Panc1 (cell line): ENCODE data around the gene PLEKHN1.

Experiments used
- TF ChIP-seq, protein P1 (sequence below), 2 experiments: IDR thresholded peaks; 2 replicates each; pipeline ENCODE4 v1.6.1; 2011 to 2012; ENCODE audit warnings: low read depth in 2 of 2, control low read depth in 1 of 2, low read length in 1 of 2, mild to moderate bottlenecking in 1 of 2, moderate library complexity in 1 of 2; ENCODE audit not compliant: insufficient read depth in 1 of 2
- TF ChIP-seq, protein P2 (sequence below): fragments of 450-650 bp; IDR thresholded peaks from 2 replicates; pipeline ENCODE4 v1.5.1; 2017; ENCODE audit warnings: mild to moderate bottlenecking

DNA sequence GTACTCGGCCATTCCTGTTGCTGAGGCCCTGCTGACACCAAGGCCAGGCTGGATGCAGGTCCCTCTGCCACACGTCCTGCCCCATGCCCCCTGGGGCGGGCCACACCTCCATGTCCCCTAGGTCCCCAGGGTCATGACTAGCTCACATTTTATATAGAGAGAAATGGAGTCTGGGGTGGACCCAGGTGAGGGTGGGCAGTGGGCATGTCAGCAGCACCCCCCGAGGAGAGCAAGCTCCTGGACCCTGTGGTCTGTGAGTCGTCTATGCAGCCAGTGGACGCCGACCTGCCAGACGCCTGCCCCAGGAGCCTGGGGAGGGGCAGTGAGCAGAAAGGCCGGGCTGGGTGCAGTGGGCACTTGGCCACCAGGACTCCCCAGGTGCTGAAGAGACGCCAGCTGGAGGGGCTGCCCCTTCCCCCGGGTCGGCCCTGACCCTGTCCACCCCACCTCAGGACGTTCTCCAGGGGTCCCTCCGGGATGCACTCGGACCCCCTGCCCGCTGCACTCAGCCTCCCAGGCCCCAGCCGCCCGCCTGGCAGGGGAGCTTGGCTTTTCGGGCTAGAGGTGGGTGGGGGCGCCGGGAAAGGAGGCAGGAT, 26.7 kb upstream of the PLEKHN1 start:
- TF ChIP-seq, protein P1, sequence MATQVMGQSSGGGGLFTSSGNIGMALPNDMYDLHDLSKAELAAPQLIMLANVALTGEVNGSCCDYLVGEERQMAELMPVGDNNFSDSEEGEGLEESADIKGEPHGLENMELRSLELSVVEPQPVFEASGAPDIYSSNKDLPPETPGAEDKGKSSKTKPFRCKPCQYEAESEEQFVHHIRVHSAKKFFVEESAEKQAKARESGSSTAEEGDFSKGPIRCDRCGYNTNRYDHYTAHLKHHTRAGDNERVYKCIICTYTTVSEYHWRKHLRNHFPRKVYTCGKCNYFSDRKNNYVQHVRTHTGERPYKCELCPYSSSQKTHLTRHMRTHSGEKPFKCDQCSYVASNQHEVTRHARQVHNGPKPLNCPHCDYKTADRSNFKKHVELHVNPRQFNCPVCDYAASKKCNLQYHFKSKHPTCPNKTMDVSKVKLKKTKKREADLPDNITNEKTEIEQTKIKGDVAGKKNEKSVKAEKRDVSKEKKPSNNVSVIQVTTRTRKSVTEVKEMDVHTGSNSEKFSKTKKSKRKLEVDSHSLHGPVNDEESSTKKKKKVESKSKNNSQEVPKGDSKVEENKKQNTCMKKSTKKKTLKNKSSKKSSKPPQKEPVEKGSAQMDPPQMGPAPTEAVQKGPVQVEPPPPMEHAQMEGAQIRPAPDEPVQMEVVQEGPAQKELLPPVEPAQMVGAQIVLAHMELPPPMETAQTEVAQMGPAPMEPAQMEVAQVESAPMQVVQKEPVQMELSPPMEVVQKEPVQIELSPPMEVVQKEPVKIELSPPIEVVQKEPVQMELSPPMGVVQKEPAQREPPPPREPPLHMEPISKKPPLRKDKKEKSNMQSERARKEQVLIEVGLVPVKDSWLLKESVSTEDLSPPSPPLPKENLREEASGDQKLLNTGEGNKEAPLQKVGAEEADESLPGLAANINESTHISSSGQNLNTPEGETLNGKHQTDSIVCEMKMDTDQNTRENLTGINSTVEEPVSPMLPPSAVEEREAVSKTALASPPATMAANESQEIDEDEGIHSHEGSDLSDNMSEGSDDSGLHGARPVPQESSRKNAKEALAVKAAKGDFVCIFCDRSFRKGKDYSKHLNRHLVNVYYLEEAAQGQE (IDR thresholded peaks at IDR 0.05; ENCODE audit: insufficient read depth in 1 of 2, low read depth in 2 of 2, low read length in 1 of 2) = no peak
- TF ChIP-seq, protein P2, sequence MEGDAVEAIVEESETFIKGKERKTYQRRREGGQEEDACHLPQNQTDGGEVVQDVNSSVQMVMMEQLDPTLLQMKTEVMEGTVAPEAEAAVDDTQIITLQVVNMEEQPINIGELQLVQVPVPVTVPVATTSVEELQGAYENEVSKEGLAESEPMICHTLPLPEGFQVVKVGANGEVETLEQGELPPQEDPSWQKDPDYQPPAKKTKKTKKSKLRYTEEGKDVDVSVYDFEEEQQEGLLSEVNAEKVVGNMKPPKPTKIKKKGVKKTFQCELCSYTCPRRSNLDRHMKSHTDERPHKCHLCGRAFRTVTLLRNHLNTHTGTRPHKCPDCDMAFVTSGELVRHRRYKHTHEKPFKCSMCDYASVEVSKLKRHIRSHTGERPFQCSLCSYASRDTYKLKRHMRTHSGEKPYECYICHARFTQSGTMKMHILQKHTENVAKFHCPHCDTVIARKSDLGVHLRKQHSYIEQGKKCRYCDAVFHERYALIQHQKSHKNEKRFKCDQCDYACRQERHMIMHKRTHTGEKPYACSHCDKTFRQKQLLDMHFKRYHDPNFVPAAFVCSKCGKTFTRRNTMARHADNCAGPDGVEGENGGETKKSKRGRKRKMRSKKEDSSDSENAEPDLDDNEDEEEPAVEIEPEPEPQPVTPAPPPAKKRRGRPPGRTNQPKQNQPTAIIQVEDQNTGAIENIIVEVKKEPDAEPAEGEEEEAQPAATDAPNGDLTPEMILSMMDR = no peak; the same call in 1 of the 2 replicates
